OCI-LY1 (cell line): ENCODE measurements around the gene DTNB.

Experiments used
- H2AFZ ChIP-seq: fragments of 200-600 bp; sonication (generic), shearing (Covaris generic); 2 replicates; pipeline ENCODE4 v1.6.0; 2014; ENCODE audit warnings: antibody characterized with exemption, mild to moderate bottlenecking, low read length
- H3F3A ChIP-seq: fragments of 200-600 bp; sonication (generic), shearing (Covaris generic); 2 replicates; pipeline ENCODE4 v1.6.0; 2014; ENCODE audit warnings: mild to moderate bottlenecking, antibody characterized with exemption, low read length, moderate library complexity; ENCODE audit not compliant: insufficient read depth
- H3K27ac ChIP-seq: fragments of 200-600 bp; sonication (generic); 2 replicates; pipeline ENCODE4 v1.5.1; 2014; ENCODE audit warnings: low read length, mixed run types, mild to moderate bottlenecking, low read depth; ENCODE audit not compliant: poor library complexity, severe bottlenecking
- H3K27me3 ChIP-seq: fragments of 200-600 bp; sonication (generic); 2 replicates; pipeline ENCODE4 v1.6.0; 2014; ENCODE audit warnings: antibody characterized with exemption, mild to moderate bottlenecking, low read length, moderate library complexity; ENCODE audit not compliant: insufficient read depth
- H3K36me3 ChIP-seq: fragments of 200-600 bp; sonication (generic); 2 replicates; pipeline ENCODE4 v1.6.1; 2014; ENCODE audit warnings: mild to moderate bottlenecking, antibody characterized with exemption, low read length, moderate library complexity, mixed read lengths; ENCODE audit not compliant: insufficient read depth
- H3K4me1 ChIP-seq: fragments of 200-600 bp; sonication (generic); 2 replicates; pipeline ENCODE4 v1.5.1; 2014; ENCODE audit warnings: mild to moderate bottlenecking, low read length, moderate library complexity; ENCODE audit not compliant: insufficient read depth, severe bottlenecking
- H3K4me2 ChIP-seq: fragments of 200-600 bp; sonication (generic), shearing (Covaris generic); 2 replicates; pipeline ENCODE4 v1.6.1; 2014; ENCODE audit warnings: low read length
- H3K4me3 ChIP-seq: fragments of 200-600 bp; sonication (generic); 2 replicates; pipeline ENCODE4 v1.5.1; 2014; ENCODE audit warnings: low read length, low read depth, mild to moderate bottlenecking, mixed read lengths; ENCODE audit not compliant: poor library complexity, severe bottlenecking
- H3K79me2 ChIP-seq: fragments of 200-600 bp; shearing (Covaris generic); 2 replicates; pipeline ENCODE4 v1.6.1; 2016; ENCODE audit warnings: mixed run types, low read length, mixed read lengths; ENCODE audit not compliant: insufficient read depth
- H3K9ac ChIP-seq: fragments of 200-600 bp; sonication (generic), shearing (Covaris generic); 2 replicates; pipeline ENCODE4 v1.6.1; 2014; ENCODE audit warnings: mild to moderate bottlenecking, low read length, mixed read lengths
- H3K9me2 ChIP-seq: fragments of 200-600 bp; sonication (generic), shearing (Covaris generic); 2 replicates; pipeline ENCODE4 v1.6.1; 2014; ENCODE audit warnings: low read depth, mild to moderate bottlenecking, low read length, mixed read lengths
- H3K9me3 ChIP-seq: fragments of 200-600 bp; shearing (Covaris generic); 2 replicates; pipeline ENCODE4 v1.6.1; 2014; ENCODE audit warnings: low read length, mixed read lengths
- H4K20me1 ChIP-seq: fragments of 200-600 bp; sonication (generic), shearing (Covaris generic); 2 replicates; pipeline ENCODE4 v1.6.0; 2016; ENCODE audit warnings: mild to moderate bottlenecking, low read length; ENCODE audit not compliant: insufficient read depth
- EZH2 ChIP-seq: fragments of 200-600 bp; sonication (generic), shearing (Covaris generic); IDR thresholded peaks from 2 replicates; pipeline ENCODE4 v1.8.0; 2017; ENCODE audit warnings: borderline replicate concordance, mixed run types, mild to moderate bottlenecking, antibody characterized with exemption, low read length, moderate library complexity, mixed read lengths
- TF ChIP-seq, protein P1 (sequence below): fragments of 200-600 bp; sonication (generic), shearing (Covaris generic); IDR thresholded peaks from 2 replicates; pipeline ENCODE4 v1.5.1; 2017; ENCODE audit warnings: mild to moderate bottlenecking, antibody characterized with exemption, low read length, moderate library complexity, mixed read lengths

DTNB gene

DNA sequence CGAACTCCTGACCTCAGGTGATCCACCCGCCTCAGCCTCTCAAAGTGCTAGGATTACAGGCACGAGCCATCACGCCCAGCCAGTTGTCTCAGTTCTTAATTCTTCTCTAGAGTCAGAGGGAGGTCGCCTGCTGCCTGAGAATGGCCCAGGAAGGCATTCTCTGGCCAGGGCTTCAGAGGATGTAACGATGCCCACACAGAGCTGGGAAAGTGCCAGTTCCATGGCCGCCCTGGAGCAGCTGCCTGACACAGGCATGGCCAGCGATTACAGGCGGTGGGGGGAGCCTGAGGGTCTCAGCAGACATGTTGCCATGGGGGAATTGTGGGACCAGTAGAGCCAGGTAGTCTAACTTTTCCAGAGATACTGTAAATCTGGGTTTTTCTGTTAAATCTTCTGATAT is 306.1 kb downstream of the DTNB start:
- H3K27me3 ChIP-seq: no peaks in the 10 kb centered on the region
- no peaks in the 10 kb centered on the region for H3K9me2 ChIP-seq
- H3K4me3 ChIP-seq: no peak overlapping the region
- no peak overlapping the region for H3K4me2 ChIP-seq
- H3K9ac ChIP-seq: no peak overlapping the region
- no peaks in the 10 kb centered on the region for H3F3A ChIP-seq
- H3K79me2 ChIP-seq: no peaks in the 10 kb centered on the region
- no peak overlapping the region for H2AFZ ChIP-seq
- no peaks in the 10 kb centered on the region for H4K20me1 ChIP-seq
- peaks cover 10% of the 10 kb centered on the region for H3K4me1 ChIP-seq
- TF ChIP-seq EZH2: no peak
- TF ChIP-seq, protein P1, sequence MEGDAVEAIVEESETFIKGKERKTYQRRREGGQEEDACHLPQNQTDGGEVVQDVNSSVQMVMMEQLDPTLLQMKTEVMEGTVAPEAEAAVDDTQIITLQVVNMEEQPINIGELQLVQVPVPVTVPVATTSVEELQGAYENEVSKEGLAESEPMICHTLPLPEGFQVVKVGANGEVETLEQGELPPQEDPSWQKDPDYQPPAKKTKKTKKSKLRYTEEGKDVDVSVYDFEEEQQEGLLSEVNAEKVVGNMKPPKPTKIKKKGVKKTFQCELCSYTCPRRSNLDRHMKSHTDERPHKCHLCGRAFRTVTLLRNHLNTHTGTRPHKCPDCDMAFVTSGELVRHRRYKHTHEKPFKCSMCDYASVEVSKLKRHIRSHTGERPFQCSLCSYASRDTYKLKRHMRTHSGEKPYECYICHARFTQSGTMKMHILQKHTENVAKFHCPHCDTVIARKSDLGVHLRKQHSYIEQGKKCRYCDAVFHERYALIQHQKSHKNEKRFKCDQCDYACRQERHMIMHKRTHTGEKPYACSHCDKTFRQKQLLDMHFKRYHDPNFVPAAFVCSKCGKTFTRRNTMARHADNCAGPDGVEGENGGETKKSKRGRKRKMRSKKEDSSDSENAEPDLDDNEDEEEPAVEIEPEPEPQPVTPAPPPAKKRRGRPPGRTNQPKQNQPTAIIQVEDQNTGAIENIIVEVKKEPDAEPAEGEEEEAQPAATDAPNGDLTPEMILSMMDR: no peak
- no peaks in the 10 kb centered on the region for H3K9me3 ChIP-seq
- H3K36me3 ChIP-seq: no peaks in the 10 kb centered on the region; the same call in 1 of the 2 replicates
- no peak overlapping the region for H3K27ac ChIP-seq

DNA sequence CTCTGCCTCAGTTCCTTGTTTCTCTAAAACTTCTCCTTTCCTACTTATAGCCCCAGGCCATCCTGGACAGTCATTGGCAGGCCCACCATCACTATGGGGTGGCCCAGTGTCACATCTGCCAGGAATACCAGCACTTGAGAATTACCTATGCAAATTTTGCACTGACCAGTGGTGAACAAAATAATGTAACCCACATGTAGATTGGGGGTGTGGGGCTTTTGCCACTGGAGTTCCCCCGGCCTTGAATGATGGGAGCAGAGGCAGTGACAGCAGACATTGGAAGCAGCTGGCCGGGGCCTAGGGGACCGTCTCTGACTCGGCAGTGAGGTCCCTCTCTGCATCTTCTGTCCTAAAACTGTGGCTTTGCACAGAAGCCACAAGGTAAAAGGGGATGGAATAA is 306.7 kb downstream of the DTNB start:
- Histone ChIP-seq H3K4me1 (peaks cover 13% of the 10 kb centered on the region), H3K4me3 (no peak overlapping the region), H3K9me3 (no peaks in the 10 kb centered on the region), H3K27ac (no peak overlapping the region), H2AFZ (no peak overlapping the region), H3K27me3 (no peaks in the 10 kb centered on the region), H3K9ac (no peak overlapping the region), H4K20me1 (no peaks in the 10 kb centered on the region), H3K36me3 (no peaks in the 10 kb centered on the region; the same call in 1 of the 2 replicates), H3K4me2 (no peak overlapping the region), H3K9me2 (no peaks in the 10 kb centered on the region), H3F3A (no peaks in the 10 kb centered on the region), H3K79me2 (no peaks in the 10 kb centered on the region)
- TF ChIP-seq EZH2: no peak
- TF ChIP-seq, protein P1: no peak

DNA sequence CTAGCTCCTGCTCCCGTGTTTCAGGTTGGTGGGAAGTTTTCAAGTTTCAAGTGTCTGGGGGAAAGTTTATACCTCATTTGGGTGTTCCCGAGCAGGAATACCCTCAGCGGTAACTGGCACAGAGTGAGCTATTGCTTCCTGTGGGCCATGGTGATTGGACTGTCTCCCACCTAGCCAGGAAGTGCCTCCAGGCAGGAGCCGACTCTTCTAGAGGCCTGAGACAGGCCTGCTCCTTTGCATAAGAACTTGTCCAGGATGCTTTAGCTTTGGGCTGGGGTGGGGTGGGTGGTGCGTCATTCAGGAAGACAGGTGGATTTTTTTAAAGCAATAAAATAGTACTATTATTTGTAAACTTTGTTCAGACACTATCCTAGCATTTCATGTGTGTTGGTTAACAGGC is 308.1 kb downstream of the DTNB start:
- TF ChIP-seq, protein P1: no peak
- TF ChIP-seq EZH2: no peak
- no peak overlapping the region for H3K4me3 ChIP-seq
- H3K36me3 ChIP-seq: no peaks in the 10 kb centered on the region
- no peak overlapping the region for H2AFZ ChIP-seq
- H3F3A ChIP-seq: no peaks in the 10 kb centered on the region
- H3K27me3 ChIP-seq: no peaks in the 10 kb centered on the region
- H3K79me2 ChIP-seq: no peaks in the 10 kb centered on the region
- no peak overlapping the region for H3K9ac ChIP-seq
- no peak overlapping the region for H3K27ac ChIP-seq
- H3K9me2 ChIP-seq: no peaks in the 10 kb centered on the region
- no peaks in the 10 kb centered on the region for H4K20me1 ChIP-seq
- H3K4me1 ChIP-seq: peaks cover 14% of the 10 kb centered on the region
- no peaks in the 10 kb centered on the region for H3K9me3 ChIP-seq
- H3K4me2 ChIP-seq: no peak overlapping the region
